ENCODE measurements around the gene CRB2.

DNA sequence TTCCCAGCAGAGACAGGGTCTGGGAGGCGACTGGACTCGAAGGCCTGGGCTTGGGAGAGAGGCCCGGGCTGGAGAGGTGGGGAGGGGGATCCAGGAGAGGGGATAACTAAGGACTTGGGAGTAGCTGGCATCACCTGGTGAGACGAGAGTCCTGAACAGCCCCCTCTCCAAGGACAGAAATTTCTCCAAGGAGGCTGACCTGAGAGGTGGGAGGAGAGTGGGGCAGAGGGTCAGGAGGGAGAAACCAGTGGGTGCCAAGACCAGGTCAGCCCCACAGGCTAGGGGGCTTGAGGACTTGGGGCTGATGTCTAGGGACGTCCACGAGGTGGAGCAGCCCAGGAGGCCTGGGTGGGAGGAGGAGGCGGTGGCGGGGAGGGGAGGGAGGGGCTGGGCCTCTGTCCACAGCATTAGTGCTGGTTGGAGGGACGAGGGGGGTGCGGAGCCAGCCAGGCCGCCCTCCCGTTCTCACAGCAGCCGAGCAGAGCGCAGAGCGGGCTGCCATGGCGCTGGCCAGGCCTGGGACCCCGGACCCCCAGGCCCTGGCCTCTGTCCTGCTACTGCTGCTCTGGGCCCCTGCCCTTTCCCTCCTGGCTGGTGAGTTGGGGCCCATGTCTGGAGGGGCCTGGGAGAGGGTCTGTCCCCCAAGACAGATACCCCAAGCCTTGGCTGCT lies at the start of gene CRB2:
- TF ChIP-seq, protein P1, sequence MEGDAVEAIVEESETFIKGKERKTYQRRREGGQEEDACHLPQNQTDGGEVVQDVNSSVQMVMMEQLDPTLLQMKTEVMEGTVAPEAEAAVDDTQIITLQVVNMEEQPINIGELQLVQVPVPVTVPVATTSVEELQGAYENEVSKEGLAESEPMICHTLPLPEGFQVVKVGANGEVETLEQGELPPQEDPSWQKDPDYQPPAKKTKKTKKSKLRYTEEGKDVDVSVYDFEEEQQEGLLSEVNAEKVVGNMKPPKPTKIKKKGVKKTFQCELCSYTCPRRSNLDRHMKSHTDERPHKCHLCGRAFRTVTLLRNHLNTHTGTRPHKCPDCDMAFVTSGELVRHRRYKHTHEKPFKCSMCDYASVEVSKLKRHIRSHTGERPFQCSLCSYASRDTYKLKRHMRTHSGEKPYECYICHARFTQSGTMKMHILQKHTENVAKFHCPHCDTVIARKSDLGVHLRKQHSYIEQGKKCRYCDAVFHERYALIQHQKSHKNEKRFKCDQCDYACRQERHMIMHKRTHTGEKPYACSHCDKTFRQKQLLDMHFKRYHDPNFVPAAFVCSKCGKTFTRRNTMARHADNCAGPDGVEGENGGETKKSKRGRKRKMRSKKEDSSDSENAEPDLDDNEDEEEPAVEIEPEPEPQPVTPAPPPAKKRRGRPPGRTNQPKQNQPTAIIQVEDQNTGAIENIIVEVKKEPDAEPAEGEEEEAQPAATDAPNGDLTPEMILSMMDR (IDR thresholded peaks at IDR 0.05): no peak
- no peak for TF ChIP-seq POLR2A (IDR thresholded peaks at IDR 0.05)
